Activated T-helper 1 cell treated with anti-CD3 and anti-CD28 coated beads, Interleukin-12 subunit alpha, Interleukin-12 subunit beta, Interleukin-2, Interleukin-4 antibody, amounts not matched to agents 30 ng/mL and 10 ng/mL and 1 ng/mL, durations not matched to agents 14 hours and 24 hours and 36 hours (primary cell): ENCODE measurements around the gene NR4A3. TPM values are rescaled to one million over a fixed set of nuclear protein-coding genes. Genes with fewer than 3 reads are reported as not detected.

ENCODE experiments used
- DNase-seq: peaks from one replicate; pipeline ENCODE4 v3.0.0; 2021; ENCODE audit warnings: low spot score
- H3K27ac Mint-ChIP-seq: one replicate; pipeline ENCODE4 v1.8.0; 2021; ENCODE audit warnings: mild to moderate bottlenecking, mixed read lengths
- H3K27me3 Mint-ChIP-seq: one replicate; pipeline ENCODE4 v1.8.0; 2022; ENCODE audit warnings: mild to moderate bottlenecking, moderate library complexity, mixed read lengths; ENCODE audit not compliant: insufficient read depth
- H3K36me3 Mint-ChIP-seq: one replicate; pipeline ENCODE4 v1.8.0; 2021; ENCODE audit warnings: low read depth, mixed read lengths
- H3K4me1 Mint-ChIP-seq: one replicate; pipeline ENCODE4 v1.8.0; 2021; ENCODE audit warnings: low read depth, mixed read lengths
- H3K4me3 Mint-ChIP-seq: one replicate; pipeline ENCODE4 v1.8.0; 2021; ENCODE audit warnings: mild to moderate bottlenecking, moderate library complexity, mixed read lengths
- H3K9me3 Mint-ChIP-seq: one replicate; pipeline ENCODE4 v1.8.0; 2021; ENCODE audit warnings: mixed read lengths
- intact Hi-C: fragments of 100-400 bp; cut with micrococcal nuclease; formaldehyde crosslinking; loops from one replicate; pipeline ENCODE4 v1.15.1; 2024
- total RNA-seq: library from RNA; stranded (reverse); gene quantifications from 2 replicates; pipeline ENCODE4 v1.2.3, GENCODE V29; 2022

The NR4A3 gene
- total RNA-seq, 1 donor from 2014 or later, result 68.6 TPM

GRCh38 chr9:99827244-99827643 lies 5.6 kb downstream of the NR4A3 start:
- Mint-ChIP-seq H3K36me3 (peaks cover 65% of the 10 kb centered on the region), H3K9me3 (no peaks in the 10 kb centered on the region), H3K27ac (no peak overlapping the region), H3K27me3 (peaks cover 25% of the 10 kb centered on the region), H3K4me1 (peaks cover 75% of the 10 kb centered on the region), H3K4me3 (peak overlapping the region; percentile 43)
- intact Hi-C loops, result loop anchor here (2.0 kb wide), 1 partner anchor 24 kb away; no protein-coding TSS in a partner anchor
- no peak for DNase-seq

DNA sequence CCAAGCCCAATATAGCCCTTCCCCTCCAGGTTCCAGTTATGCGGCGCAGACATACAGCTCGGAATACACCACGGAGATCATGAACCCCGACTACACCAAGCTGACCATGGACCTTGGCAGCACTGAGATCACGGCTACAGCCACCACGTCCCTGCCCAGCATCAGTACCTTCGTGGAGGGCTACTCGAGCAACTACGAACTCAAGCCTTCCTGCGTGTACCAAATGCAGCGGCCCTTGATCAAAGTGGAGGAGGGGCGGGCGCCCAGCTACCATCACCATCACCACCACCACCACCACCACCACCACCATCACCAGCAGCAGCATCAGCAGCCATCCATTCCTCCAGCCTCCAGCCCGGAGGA lies 6.3 kb downstream of the NR4A3 start:
- Mint-ChIP-seq H3K27ac (no peak overlapping the region), H3K27me3 (peaks cover 20% of the 10 kb centered on the region), H3K9me3 (no peaks in the 10 kb centered on the region), H3K4me1 (peaks cover 67% of the 10 kb centered on the region), H3K36me3 (peaks cover 68% of the 10 kb centered on the region), H3K4me3 (no peak overlapping the region)
- DNase-seq, result no peak
- intact Hi-C loops, result no loop called here

GRCh38 chr9:99828417-99829176 lies 6.9 kb downstream of the NR4A3 start:
- no peaks in the 10 kb centered on the region for H3K9me3 Mint-ChIP-seq
- peaks cover 65% of the 10 kb centered on the region for H3K4me1 Mint-ChIP-seq
- H3K27me3 Mint-ChIP-seq, result peaks cover 20% of the 10 kb centered on the region
- H3K27ac Mint-ChIP-seq, result no peak overlapping the region
- H3K4me3 Mint-ChIP-seq, result peak overlapping the region; percentile 34
- no peak for DNase-seq
- intact Hi-C loops, result no loop called here
- peaks cover 74% of the 10 kb centered on the region for H3K36me3 Mint-ChIP-seq

DNA sequence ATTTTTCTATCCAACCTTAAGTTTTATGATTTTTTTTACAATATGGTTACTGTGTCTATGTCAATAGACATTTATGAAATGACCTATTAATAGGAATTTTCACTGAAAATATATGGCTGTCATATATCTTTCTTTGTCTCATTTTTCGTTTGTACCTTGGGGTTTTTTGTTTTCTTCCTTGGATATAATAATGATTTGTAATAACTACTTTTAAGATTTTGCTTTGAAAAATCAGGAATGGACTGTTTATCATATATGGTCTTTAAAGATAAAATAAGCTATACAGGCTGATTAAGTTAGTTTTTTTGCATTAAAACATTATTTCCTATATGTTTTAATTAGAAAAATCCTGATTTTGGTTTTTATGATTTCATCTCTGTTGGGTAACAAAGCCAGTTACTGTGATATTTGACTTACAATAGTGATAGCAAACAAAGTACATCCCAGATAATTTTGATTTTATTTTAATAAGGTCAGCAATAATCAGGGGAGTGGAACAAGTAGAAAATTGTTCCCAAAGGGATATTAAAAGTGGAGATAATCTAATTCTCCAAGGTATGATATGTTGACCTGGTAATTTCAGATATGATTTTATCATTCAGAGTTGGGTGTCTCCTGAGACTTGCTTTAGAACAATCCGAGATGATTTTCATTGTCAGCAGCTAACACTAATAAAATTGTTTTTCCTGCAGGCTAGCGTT lies 10.3 kb downstream of the NR4A3 start:
- intact Hi-C loops, result no loop called here
- H3K4me3 Mint-ChIP-seq, result no peak overlapping the region
- peaks cover 20% of the 10 kb centered on the region for H3K27me3 Mint-ChIP-seq
- no peaks in the 10 kb centered on the region for H3K9me3 Mint-ChIP-seq
- H3K27ac Mint-ChIP-seq, result no peak overlapping the region
- H3K4me1 Mint-ChIP-seq, result peaks cover 40% of the 10 kb centered on the region
- H3K36me3 Mint-ChIP-seq, result peaks cover 80% of the 10 kb centered on the region
- no peak for DNase-seq

GRCh38 chr9:99832558-99832864 lies 10.8 kb downstream of the NR4A3 start:
- H3K4me1 Mint-ChIP-seq, result peaks cover 35% of the 10 kb centered on the region
- peaks cover 78% of the 10 kb centered on the region for H3K36me3 Mint-ChIP-seq
- H3K4me3 Mint-ChIP-seq, result no peak overlapping the region
- no peak for DNase-seq
- H3K27me3 Mint-ChIP-seq, result peaks cover 20% of the 10 kb centered on the region
- intact Hi-C loops, result no loop called here
- H3K27ac Mint-ChIP-seq, result no peak overlapping the region
- H3K9me3 Mint-ChIP-seq, result no peaks in the 10 kb centered on the region

DNA sequence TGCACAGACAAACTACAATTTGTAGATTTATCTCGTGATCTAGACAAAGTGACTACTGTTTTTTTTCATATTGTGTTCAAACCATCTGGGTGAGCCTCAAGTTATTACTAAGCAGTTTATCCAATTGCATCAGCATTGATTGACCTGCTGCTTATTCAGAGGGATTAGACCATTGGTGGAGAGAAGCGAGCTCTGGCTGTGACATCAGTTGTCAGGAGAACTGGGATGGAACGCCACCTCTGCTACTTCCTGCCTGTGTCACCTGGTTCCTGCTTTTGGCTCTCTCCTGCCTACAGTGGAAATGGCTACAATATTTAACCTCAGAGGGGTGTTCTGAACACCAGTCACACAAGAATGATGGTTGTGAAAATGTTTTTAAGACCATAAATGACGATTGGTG lies 12.1 kb downstream of the NR4A3 start:
- Mint-ChIP-seq H3K9me3 (no peaks in the 10 kb centered on the region), H3K36me3 (peaks cover 79% of the 10 kb centered on the region), H3K4me1 (peaks cover 30% of the 10 kb centered on the region), H3K27me3 (peaks cover 13% of the 10 kb centered on the region), H3K4me3 (no peak overlapping the region), H3K27ac (no peak overlapping the region)
- DNase-seq, result no peak
- intact Hi-C loops, result no loop called here

DNA sequence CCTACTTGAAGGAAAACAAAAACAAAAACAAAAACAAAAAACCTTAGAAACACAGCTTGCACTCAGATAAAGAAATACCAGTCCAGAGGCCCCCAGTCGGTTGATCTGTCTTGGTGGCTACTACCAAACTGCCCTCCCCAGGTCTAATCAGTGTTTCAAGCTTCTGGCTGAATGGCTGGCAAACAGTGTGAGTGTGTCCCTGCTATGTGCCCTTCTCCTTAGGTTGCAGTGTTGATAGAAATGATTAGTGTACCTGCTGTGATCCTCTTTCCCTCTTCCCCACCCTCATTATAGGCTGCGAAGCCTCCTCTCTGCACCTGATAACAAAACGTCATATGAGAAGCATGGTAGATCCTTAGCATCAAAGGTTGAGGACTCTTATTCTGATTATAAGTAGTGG lies 12.8 kb downstream of the NR4A3 start:
- DNase-seq, result no peak
- Mint-ChIP-seq H3K27me3 (peaks cover 7% of the 10 kb centered on the region), H3K4me1 (peaks cover 23% of the 10 kb centered on the region), H3K36me3 (peaks cover 76% of the 10 kb centered on the region), H3K4me3 (no peak overlapping the region), H3K27ac (no peak overlapping the region), H3K9me3 (no peaks in the 10 kb centered on the region)
- intact Hi-C loops, result no loop called here

DNA sequence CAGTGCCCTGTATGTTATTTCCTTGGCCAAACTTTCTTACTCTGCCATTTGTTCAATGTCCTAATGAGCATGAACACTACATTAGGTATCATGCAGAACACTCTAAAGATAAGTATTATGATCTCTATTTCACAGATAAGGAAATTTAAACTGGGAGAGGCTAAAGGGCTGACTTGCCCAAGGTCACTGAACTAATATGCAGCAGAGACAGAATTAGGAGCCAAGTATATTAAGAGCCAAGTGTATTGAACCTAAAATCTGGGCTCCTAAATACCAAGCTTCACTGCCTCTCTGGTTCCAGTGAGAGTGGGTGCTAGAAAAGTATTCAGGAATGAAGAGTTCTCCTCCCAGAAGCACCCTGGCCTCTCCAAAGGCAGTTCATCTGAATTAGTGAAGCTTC lies 13.5 kb downstream of the NR4A3 start:
- Mint-ChIP-seq H3K4me3 (no peak overlapping the region), H3K9me3 (no peaks in the 10 kb centered on the region), H3K27me3 (peaks cover under 1% of the 10 kb centered on the region), H3K36me3 (peaks cover 76% of the 10 kb centered on the region), H3K4me1 (peaks cover 16% of the 10 kb centered on the region), H3K27ac (no peak overlapping the region)
- intact Hi-C loops, result no loop called here
- DNase-seq, result no peak

DNA sequence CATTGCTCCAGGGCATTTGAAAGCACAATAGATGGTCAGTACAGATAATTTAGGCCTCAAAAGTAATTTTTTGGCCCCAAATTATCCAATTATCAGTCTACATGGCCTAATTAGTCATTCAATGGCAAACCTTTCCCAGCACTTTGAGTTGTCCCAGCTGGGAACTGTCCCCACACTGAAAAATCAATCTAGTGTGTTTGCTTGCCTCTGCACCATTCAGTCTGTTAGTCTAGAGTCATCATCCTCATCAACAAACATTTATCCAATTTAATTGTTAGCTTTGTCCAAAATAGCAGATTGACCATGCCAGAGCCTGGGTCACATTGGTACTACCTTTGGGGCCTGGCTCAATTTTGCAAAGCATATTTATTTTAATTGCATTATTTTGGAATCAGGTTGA lies 13.9 kb downstream of the NR4A3 start:
- no peak for DNase-seq
- Mint-ChIP-seq H3K36me3 (peaks cover 76% of the 10 kb centered on the region), H3K27me3 (no peaks in the 10 kb centered on the region), H3K4me1 (peaks cover 11% of the 10 kb centered on the region), H3K9me3 (no peaks in the 10 kb centered on the region), H3K4me3 (no peak overlapping the region), H3K27ac (no peak overlapping the region)
- intact Hi-C loops, result no loop called here

GRCh38 chr9:99840072-99840471 lies 18.4 kb downstream of the NR4A3 start:
- no peak for DNase-seq
- Mint-ChIP-seq H3K27me3 (no peaks in the 10 kb centered on the region), H3K4me1 (no peaks in the 10 kb centered on the region), H3K27ac (no peak overlapping the region), H3K9me3 (no peaks in the 10 kb centered on the region), H3K36me3 (peaks cover 77% of the 10 kb centered on the region), H3K4me3 (no peak overlapping the region)
- intact Hi-C loops, result no loop called here

DNA sequence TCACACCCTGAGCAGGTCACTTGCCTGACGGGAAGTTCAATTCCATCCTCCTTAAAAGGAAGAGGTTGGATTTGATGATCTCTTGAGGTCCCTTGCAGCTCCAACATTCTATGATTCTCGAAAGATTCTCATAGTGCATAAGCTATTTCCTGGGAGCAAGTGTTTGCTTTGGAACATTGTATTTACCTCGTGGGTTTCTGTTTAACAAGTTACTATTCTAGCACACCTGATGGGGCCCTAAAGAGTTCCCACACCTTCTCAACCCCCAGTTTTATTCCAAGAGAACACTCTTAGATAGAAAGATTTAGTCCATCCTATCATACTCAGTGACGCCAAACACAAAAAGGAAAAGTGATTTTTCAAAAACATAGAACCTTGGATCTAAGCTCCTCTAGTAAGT lies 23.4 kb downstream of the NR4A3 start:
- H3K27ac Mint-ChIP-seq, result no peak overlapping the region
- peaks cover 85% of the 10 kb centered on the region for H3K36me3 Mint-ChIP-seq
- peaks cover 2% of the 10 kb centered on the region for H3K27me3 Mint-ChIP-seq
- H3K4me1 Mint-ChIP-seq, result peaks cover 27% of the 10 kb centered on the region
- no peak overlapping the region for H3K4me3 Mint-ChIP-seq
- intact Hi-C loops, result no loop called here
- H3K9me3 Mint-ChIP-seq, result no peaks in the 10 kb centered on the region
- DNase-seq, result no peak

- Mint-ChIP-seq H3K36me3 (peaks cover 87% of the 10 kb centered on the region), H3K4me3 (no peak overlapping the region), H3K27me3 (peaks cover 4% of the 10 kb centered on the region), H3K9me3 (peaks cover 12% of the 10 kb centered on the region), H3K27ac (no peak overlapping the region), H3K4me1 (peaks cover 57% of the 10 kb centered on the region)
- DNase-seq, result no peak
- intact Hi-C loops, result no loop called here
Measured at GRCh38 chr9:99848447-99848846, 26.8 kb downstream of the NR4A3 start.

GRCh38 chr9:99850736-99851499 lies 29.2 kb downstream of the NR4A3 start:
- Mint-ChIP-seq H3K4me1 (peaks cover 62% of the 10 kb centered on the region), H3K9me3 (peaks cover 12% of the 10 kb centered on the region), H3K4me3 (peak overlapping the region; percentile 38), H3K27ac (peak overlapping the region; percentile 77), H3K27me3 (peaks cover 4% of the 10 kb centered on the region), H3K36me3 (peaks cover 77% of the 10 kb centered on the region)
- intact Hi-C loops, result loop anchor here (2.0 to 10.0 kb wide), 5 partner anchors 18 to 364 kb away; partner anchors contain the start of gene STX17
- DNase-seq, result no peak
